GM08714 (cell line): Measurements from ENCODE around the gene USP34.

Source experiments
- H3K4me3 ChIP-seq: fragments of 200-500 bp; sonication (Bioruptor generic); 2 replicates; pipeline ENCODE4 v1.5.1; 2014; ENCODE audit warnings: mild to moderate bottlenecking, low read length, inconsistent platforms
- ZNF274 ChIP-seq: IDR thresholded peaks from 2 replicates; pipeline ENCODE4 v1.6.1; 2012; ENCODE audit warnings: mild to moderate bottlenecking, low read depth, low read length

Gene USP34

DNA sequence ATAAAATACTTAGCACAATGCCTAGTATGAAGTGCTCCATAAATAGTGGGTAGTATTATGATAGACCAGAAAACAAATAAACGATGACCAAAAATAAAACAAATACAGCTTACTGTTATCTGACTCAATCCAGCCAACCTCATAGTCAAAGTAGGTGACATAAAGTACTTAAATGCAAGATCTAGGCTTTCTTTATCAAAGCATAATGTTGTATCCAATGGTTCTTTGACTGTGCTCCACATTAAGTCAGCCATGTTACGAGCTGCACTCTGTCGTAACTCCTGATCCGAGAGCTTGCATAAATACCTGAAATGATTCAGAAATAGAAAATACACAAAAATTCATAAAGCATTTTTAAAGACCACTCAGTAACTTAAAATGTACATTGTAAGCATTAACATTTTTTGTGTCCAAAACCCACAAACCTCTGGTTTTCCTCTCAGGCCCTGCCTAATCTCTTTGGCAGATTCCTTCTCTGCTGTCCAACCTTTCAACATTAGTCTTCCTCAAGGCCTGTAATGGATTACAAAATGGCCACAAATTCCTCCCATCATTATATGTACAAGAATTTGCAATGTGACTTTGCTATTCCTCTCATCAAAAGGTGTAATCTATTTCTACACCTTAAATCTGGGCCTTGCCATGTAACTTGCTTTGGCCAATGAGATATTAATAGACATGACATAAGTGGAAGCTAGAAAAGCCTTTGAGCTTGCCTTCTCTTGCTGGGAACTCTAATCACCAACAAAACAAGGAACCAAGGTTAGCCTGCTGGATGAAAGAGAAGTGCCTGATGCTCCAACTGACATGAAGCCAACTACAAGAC is 90.6 kb downstream of the USP34 start:
- TF ChIP-seq ZNF274, result no peak
- H3K4me3 ChIP-seq, result no peak overlapping the region

DNA sequence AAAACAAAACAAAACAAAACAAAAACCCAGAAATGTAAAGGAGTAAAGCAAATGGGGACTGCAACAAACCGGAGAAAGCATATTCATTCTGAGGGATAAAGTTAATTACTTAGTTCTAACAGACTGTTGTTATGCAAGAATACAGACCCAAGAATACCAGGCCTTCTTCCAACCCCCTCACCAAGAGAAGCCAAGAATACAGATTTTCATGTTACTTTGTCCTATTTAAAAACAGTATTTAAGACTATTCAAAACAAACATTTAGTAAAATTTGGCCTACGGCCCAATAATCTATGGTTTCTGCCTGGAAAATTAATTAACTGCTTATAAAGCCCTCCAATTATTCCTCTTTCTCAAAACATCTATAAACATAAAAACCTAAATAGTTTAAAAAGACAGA is 91.4 kb downstream of the USP34 start:
- TF ChIP-seq ZNF274, result no peak
- no peak overlapping the region for H3K4me3 ChIP-seq

- TF ChIP-seq ZNF274, result no peak
- no peak overlapping the region for H3K4me3 ChIP-seq
Observed at GRCh38 chr2:61378281-61378680, 92.6 kb downstream of the USP34 start.

DNA sequence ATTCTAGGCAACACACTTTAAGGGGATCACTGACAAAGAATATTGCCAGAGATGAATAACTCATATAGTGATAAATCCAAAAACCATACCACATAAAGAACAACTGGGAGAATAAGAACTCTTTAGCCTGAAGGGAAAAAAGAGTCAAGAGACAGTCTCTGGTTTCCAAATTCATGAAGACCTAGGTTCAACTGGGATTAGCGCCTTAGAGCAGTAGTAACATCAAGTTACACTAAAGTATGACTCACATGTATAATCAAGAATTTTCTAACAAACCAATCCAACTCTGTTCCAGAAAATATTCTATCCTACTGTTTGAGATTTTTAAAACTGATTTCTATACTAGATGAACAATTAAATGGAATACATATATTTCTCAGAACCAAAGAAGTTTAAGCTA is 93.8 kb downstream of the USP34 start:
- no peak overlapping the region for H3K4me3 ChIP-seq
- TF ChIP-seq ZNF274, result no peak

DNA sequence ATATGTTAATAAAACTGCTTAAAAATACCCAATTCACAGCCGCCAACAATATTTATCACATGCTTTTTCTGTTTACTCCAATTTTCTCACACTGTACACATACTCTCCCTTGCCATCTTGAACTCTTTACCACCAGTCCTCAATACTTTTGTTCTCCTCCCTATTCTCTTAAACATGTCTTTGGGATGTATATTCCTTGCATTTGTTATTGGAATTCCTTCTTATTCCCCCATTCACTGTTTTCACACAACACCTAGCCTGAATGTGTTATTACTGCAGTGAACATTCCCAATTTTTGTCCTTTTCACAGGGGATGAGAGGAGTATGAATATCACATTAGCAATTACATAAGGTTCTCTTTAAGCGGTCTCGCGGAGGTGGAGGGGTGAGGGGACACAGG is 94.7 kb downstream of the USP34 start:
- H3K4me3 ChIP-seq, result no peak overlapping the region
- TF ChIP-seq ZNF274, result no peak

- H3K4me3 ChIP-seq, result no peak overlapping the region
- no peak for TF ChIP-seq ZNF274
Observed at GRCh38 chr2:61371027-61371426, 99.9 kb downstream of the USP34 start.

GRCh38 chr2:61368687-61369665 is 101.9 kb downstream of the USP34 start:
- no peak for TF ChIP-seq ZNF274
- H3K4me3 ChIP-seq, result no peak overlapping the region

- no peak for TF ChIP-seq ZNF274
- H3K4me3 ChIP-seq, result no peak overlapping the region
Observed at GRCh38 chr2:61367177-61367576, 103.7 kb downstream of the USP34 start.

DNA sequence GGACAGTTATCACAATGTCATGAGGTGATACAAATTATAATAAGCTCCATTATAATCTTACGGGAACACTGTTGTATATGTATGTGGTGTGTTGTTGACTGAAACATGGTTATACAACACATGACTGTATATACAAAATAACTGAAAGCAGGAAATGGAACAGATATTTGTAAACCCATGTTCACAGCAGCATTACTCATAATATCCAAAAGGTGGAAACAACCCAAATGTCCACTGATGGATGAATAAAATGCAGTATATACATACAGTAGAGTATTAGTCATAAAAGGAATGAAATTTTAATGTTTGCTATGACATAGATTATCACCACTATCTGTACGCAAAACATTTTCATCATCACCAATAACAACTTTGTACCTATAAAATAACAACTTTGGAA is 107.3 kb downstream of the USP34 start:
- no peak for TF ChIP-seq ZNF274
- H3K4me3 ChIP-seq, result no peak overlapping the region

DNA sequence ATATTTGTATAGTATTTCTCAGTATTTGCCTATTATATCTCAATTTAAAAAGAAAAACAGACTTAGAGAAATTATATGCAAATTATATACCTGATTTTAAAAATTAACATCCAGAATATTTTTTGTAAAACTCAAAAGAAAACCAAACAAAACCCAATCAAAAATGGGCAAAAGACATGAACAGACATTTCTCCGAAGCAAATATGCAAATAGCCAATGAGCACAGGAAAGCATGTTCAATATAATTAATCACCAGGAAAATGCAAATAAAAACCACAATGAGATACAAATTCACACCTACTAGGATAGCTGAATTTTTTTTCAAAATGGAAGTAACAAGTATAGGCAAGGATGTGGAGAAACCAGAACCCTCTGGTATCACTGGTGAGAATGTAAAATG is 108.0 kb downstream of the USP34 start:
- no peak for TF ChIP-seq ZNF274
- H3K4me3 ChIP-seq, result no peak overlapping the region

- H3K4me3 ChIP-seq, result no peak overlapping the region
- no peak for TF ChIP-seq ZNF274
Observed at GRCh38 chr2:61361068-61361467, 109.8 kb downstream of the USP34 start.

DNA sequence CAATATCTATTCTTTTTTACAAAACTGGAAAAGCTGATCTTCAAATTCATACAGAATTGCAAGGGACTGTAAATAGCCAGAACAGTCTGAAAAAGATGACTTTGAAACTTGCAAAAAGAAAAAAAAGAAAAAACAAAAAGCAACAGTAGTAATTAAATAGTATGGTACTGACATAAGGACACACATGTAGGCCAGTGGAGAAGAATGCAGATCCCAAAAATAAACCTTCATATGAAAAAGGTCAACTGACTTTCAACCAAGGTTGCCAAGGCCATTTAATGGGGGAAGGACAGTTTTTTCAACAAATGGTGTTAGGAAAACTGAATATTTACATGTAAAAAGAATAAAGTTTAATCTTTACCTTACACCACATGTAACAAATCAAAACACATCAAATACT is 111.8 kb downstream of the USP34 start:
- no peak for TF ChIP-seq ZNF274
- no peak overlapping the region for H3K4me3 ChIP-seq

DNA sequence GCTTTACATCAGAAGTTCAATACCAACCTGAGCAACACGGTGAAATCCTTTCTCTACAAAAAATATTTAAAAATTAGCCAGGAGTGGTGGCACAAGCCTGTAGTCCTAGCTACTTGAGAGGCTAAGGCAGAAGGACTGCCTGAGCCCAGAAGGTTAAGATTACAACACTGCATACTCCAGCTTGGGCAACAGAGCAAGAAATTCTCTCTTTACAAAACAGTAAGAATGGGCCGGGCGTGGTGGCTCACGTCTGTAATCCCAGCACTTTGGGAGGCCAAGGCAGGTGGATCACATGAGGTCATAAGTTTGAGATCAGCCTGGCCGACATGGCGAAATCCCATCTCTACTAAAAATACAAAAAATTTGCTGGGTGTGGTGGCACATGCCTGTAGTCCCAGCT is 113.2 kb downstream of the USP34 start:
- no peak for TF ChIP-seq ZNF274

GRCh38 chr2:61356958-61357350 is 113.9 kb downstream of the USP34 start:
- no peak for TF ChIP-seq ZNF274
- no peak overlapping the region for H3K4me3 ChIP-seq

More for the DNA sequence above, 113.2 kb downstream of the USP34 start:
- no peak overlapping the region for H3K4me3 ChIP-seq
